Occipital lobe (tissue), 2 donors: ENCODE data around the gene KLC1. TPM values are rescaled to one million over a fixed set of nuclear protein-coding genes. Genes with fewer than 3 reads are reported as not detected.

Experiments used
- DNase-seq: peaks from one replicate; lab custom pipeline; 2025; lab: John Stamatoyannopoulos, UW
- total RNA-seq: library from RNA; depleted of rRNA; stranded (reverse); fragments of >200 nt; gene quantifications from one replicate; pipeline ENCODE4 v1.2.3, GENCODE V29; 2014

Gene KLC1
- total RNA-seq, 1 donor from 2014 or later: 355 TPM

GRCh38 chr14:103702497-103703432 is 73.8 kb downstream of the KLC1 start:
- DNase-seq: no peak

GRCh38 chr14:103703433-103704385 is 74.7 kb downstream of the KLC1 start:
- DNase-seq: no peak

- DNase-seq: no peak
Observed at GRCh38 chr14:103704708-103705107, 75.7 kb downstream of the KLC1 start.

GRCh38 chr14:103705118-103705503 is 76.1 kb downstream of the KLC1 start:
- DNase-seq: no peak

- DNase-seq: no peak
Observed at GRCh38 chr14:103705504-103706284, 76.7 kb downstream of the KLC1 start.

GRCh38 chr14:103706551-103707328 is 77.7 kb downstream of the KLC1 start:
- no peak for DNase-seq

- no peak for DNase-seq
Observed at GRCh38 chr14:103707329-103708263, 78.6 kb downstream of the KLC1 start.

- DNase-seq: peak; percentile 67
Observed at GRCh38 chr14:103708750-103709187, 79.8 kb downstream of the KLC1 start.

- no peak for DNase-seq
Observed at GRCh38 chr14:103709814-103710213, 80.8 kb downstream of the KLC1 start.

GRCh38 chr14:103710771-103711377 is 81.9 kb downstream of the KLC1 start:
- no peak for DNase-seq

- no peak for DNase-seq
Observed at GRCh38 chr14:103711516-103712431, 82.8 kb downstream of the KLC1 start.

GRCh38 chr14:103712633-103713247 is 83.7 kb downstream of the KLC1 start:
- DNase-seq: no peak

- no peak for DNase-seq
Observed at GRCh38 chr14:103713304-103714062, 84.5 kb downstream of the KLC1 start.

GRCh38 chr14:103714063-103714724 is 85.2 kb downstream of the KLC1 start:
- DNase-seq: no peak

GRCh38 chr14:103715052-103716000 is 86.3 kb downstream of the KLC1 start, which contains the start of the genes XRCC3 and ZFYVE21:
Gene XRCC3, minus strand, starts transcription at chr14:103715451. Its CDS starts 4,364 bp downstream, at chr14:103711087.
Gene ZFYVE21, plus strand, starts transcription at chr14:103715810. Its CDS starts 32 bp downstream, at chr14:103715842.
- DNase-seq: peak; percentile 99
